HCT116 (cell line): ENCODE data around the gene SUN3. TPM values are rescaled to one million over a fixed set of nuclear protein-coding genes. Genes with fewer than 3 reads are reported as not detected.

Source experiments
- ATAC-seq: fragments of 200-7000 bp; cut with Tn5 transposase; 2 replicates; pipeline ENCODE4 v1.9.1; 2020; ENCODE audit warnings: mild to moderate bottlenecking, moderate library complexity
- BruUV-seq: library from RNA; stranded (reverse); fragments of 400-500 nt; replicated peaks from 2 replicates; lab custom pipeline; 2021; lab: Mats Ljungman, UMichigan
- CTCF ChIA-PET: fragments of 300-600 bp; sonication (Branson Sonifier 250); formaldehyde crosslinking; loops from one replicate; lab custom pipeline; 2021; ENCODE audit warnings: antibody characterized with exemption; lab: Charles Lee
- POLR2A ChIA-PET: fragments of 300-600, 350-600 bp; sonication (Branson Sonifier 250); formaldehyde crosslinking; loops from one replicate; lab custom pipeline; 2021; ENCODE audit warnings: antibody characterized with exemption; lab: Charles Lee
- RAD21 ChIA-PET, 2 experiments: fragments of 300-600 bp; sonication (Branson Sonifier 250); formaldehyde crosslinking; loops; one replicate each; lab custom pipeline; 2023; ENCODE audit warnings: low total read pairs in 2 of 2; ENCODE audit not compliant: uncharacterized antibody in 2 of 2, unreplicated experiment in 2 of 2, low non-redundant PET in 1 of 2; lab: Charles Lee
- DNase-seq: peaks from one replicate; pipeline ENCODE4 v3.0.0-alpha.2; 2010; ENCODE audit warnings: low read depth, low spot score
- H2AFZ ChIP-seq: fragments of 200-600 bp; shearing (Covaris generic), sonication (generic); 2 replicates; pipeline ENCODE4 v1.6.1; 2017; ENCODE audit warnings: low read depth, mixed run types, mixed read lengths, antibody characterized with exemption, low read length; ENCODE audit not compliant: poor library complexity, severe bottlenecking
- H3K27ac ChIP-seq: 2 replicates; pipeline ENCODE4 v1.5.1; 2012; ENCODE audit warnings: low read depth, low read length
- H3K27me3 ChIP-seq: fragments of 200-600 bp; sonication (generic); 2 replicates; pipeline ENCODE4 v1.6.1; 2016; ENCODE audit warnings: mixed run types, low read length, mixed read lengths; ENCODE audit not compliant: insufficient read depth
- H3K36me3 ChIP-seq, 2 experiments: fragments of 200-500 bp in 1 of 2; fragments of 200-600 bp in 1 of 2; sonication (Bioruptor generic) in 1 of 2; sonication (generic) in 1 of 2; 2 replicates each; pipeline versions ENCODE4 v1.5.1 to v1.6.1; 2014 to 2016; ENCODE audit warnings: low read length in 2 of 2, inconsistent platforms in 1 of 2, mixed read lengths in 1 of 2, mixed run types in 1 of 2; ENCODE audit not compliant: insufficient read depth in 2 of 2, control insufficient read depth in 1 of 2
- H3K4me1 ChIP-seq, 2 experiments: fragments of 200-600 bp in 1 of 2; sonication (generic) in 1 of 2; 2 replicates each; pipeline versions ENCODE4 v1.5.1 to v1.6.1; 2012 to 2017; ENCODE audit warnings: low read length in 2 of 2, inconsistent platforms in 1 of 2, mild to moderate bottlenecking in 1 of 2, mixed read lengths in 1 of 2, mixed run types in 1 of 2, moderate library complexity in 1 of 2; ENCODE audit not compliant: insufficient read depth in 2 of 2, control insufficient read depth in 1 of 2
- H3K4me2 ChIP-seq: fragments of 200-600 bp; sonication (generic); 2 replicates; pipeline ENCODE4 v1.6.1; 2017; ENCODE audit warnings: mixed run types, low read length, mixed read lengths
- H3K4me3 ChIP-seq, 2 experiments: fragments of 200-600 bp in 1 of 2; sonication (generic) in 1 of 2; replicated peaks in 1 of 2; 2 replicates each; pipeline ENCODE4 v1.5.1; 2011 to 2016; ENCODE audit warnings: low read length in 2 of 2, control low read depth in 1 of 2, low read depth in 1 of 2, mild to moderate bottlenecking in 1 of 2, mixed read lengths in 1 of 2, mixed run types in 1 of 2
- H3K79me2 ChIP-seq: fragments of 200-600 bp; sonication (generic); 2 replicates; pipeline ENCODE4 v1.6.1; 2017; ENCODE audit warnings: mild to moderate bottlenecking, mixed run types, low read length, moderate library complexity, mixed read lengths; ENCODE audit not compliant: insufficient read depth
- H3K9ac ChIP-seq: fragments of 200-600 bp; sonication (generic); 2 replicates; pipeline ENCODE4 v1.6.1; 2016; ENCODE audit warnings: low read length, mixed read lengths
- H3K9me2 ChIP-seq: fragments of 200-600 bp; sonication (generic), shearing (Covaris generic); 2 replicates; pipeline ENCODE4 v1.6.1; 2017; ENCODE audit warnings: mixed run types, mild to moderate bottlenecking, moderate library complexity; ENCODE audit not compliant: insufficient read depth
- H3K9me3 ChIP-seq, 2 experiments: fragments of 200-500 bp in 1 of 2; fragments of 200-600 bp in 1 of 2; sonication (Bioruptor generic) in 1 of 2; sonication (generic) in 1 of 2; 2 replicates each; pipeline ENCODE4 v1.6.1; 2014 to 2017; ENCODE audit warnings: low read length in 2 of 2, mixed read lengths in 2 of 2, inconsistent platforms in 1 of 2, low read depth in 1 of 2, mild to moderate bottlenecking in 1 of 2, mixed run types in 1 of 2, moderate library complexity in 1 of 2; ENCODE audit not compliant: control insufficient read depth in 1 of 2, insufficient read depth in 1 of 2
- H4K20me1 ChIP-seq: fragments of 200-600 bp; sonication (generic), shearing (Covaris generic); 2 replicates; pipeline ENCODE4 v1.6.1; 2017; ENCODE audit warnings: mixed run types, mild to moderate bottlenecking, moderate library complexity; ENCODE audit not compliant: insufficient read depth
- CEBPB ChIP-seq: IDR thresholded peaks from 2 replicates; pipeline ENCODE4 v1.6.1; 2012; ENCODE audit warnings: low read depth
- EZH2 ChIP-seq: fragments of 200-600 bp; sonication (generic); IDR thresholded peaks from 2 replicates; pipeline ENCODE4 v1.6.1; 2017; ENCODE audit warnings: antibody characterized with exemption, mixed run types
- MAX ChIP-seq: IDR thresholded peaks from 2 replicates; pipeline ENCODE4 v1.6.1; 2012
- POLR2A ChIP-seq: IDR thresholded peaks from 2 replicates; pipeline ENCODE4 v1.7.0; 2011; ENCODE audit warnings: borderline replicate concordance; ENCODE audit not compliant: insufficient read depth, insufficient read length; ENCODE audit errors: extremely low read depth
- POLR2AphosphoS5 ChIP-seq: IDR thresholded peaks from 2 replicates; pipeline ENCODE4 v1.6.1; 2011; ENCODE audit warnings: mild to moderate bottlenecking, low read depth, low read length, moderate library complexity
- SP1 ChIP-seq: IDR thresholded peaks from 2 replicates; pipeline ENCODE4 v1.6.1; 2012; ENCODE audit warnings: low read depth
- SRF ChIP-seq: IDR thresholded peaks from 2 replicates; pipeline ENCODE4 v1.6.1; 2012; ENCODE audit warnings: low read depth
- YY1 ChIP-seq: IDR thresholded peaks from 2 replicates; pipeline ENCODE4 v1.6.1; 2011; ENCODE audit warnings: low read length, low read depth, moderate library complexity, mild to moderate bottlenecking; ENCODE audit not compliant: insufficient replicate concordance; ENCODE audit errors: extremely low read depth
- ZFX ChIP-seq: fragments of 450-650 bp; IDR thresholded peaks from 2 replicates; pipeline ENCODE4 v1.6.1; 2017
- intact Hi-C: fragments of 100-400 bp; cut with micrococcal nuclease; formaldehyde crosslinking; loops from 2 replicates; pipeline ENCODE4 v1.10.0; 2022
- total RNA-seq: library from RNA; stranded (reverse); gene quantifications from one replicate; pipeline ENCODE4 v1.2.1, GENCODE V29; 2021; ENCODE audit not compliant: unreplicated experiment
- TF ChIP-seq, protein P1 (sequence below): IDR thresholded peaks from 2 replicates; pipeline ENCODE4 v1.6.1; 2012; ENCODE audit warnings: low read depth
- TF ChIP-seq, protein P2 (sequence below): IDR thresholded peaks from 2 replicates; pipeline ENCODE4 v1.6.1; 2012
- TF ChIP-seq, protein P3 (sequence below), 3 experiments: fragments of 200-600 bp in 1 of 3; sonication (generic) in 1 of 3; IDR thresholded peaks in 2 of 3; conservative IDR thresholded peaks in 1 of 3; 2 replicates each; pipeline ENCODE4 v1.5.1; 2012 to 2017; ENCODE audit warnings: low read depth in 2 of 3, low read length in 2 of 3, antibody characterized with exemption in 1 of 3, borderline replicate concordance in 1 of 3, control low read depth in 1 of 3, mild to moderate bottlenecking in 1 of 3, mixed read lengths in 1 of 3, mixed run types in 1 of 3, moderate library complexity in 1 of 3; ENCODE audit not compliant: insufficient read depth in 1 of 3

The SUN3 gene
- total RNA-seq, 1 experiment from 2014 or later = 4.5 TPM

- no peaks in the 10 kb centered on the region for H3K9me2 ChIP-seq
- intact Hi-C loops = no loop called here
- ChIA-PET CTCF (no interaction called here), RAD21 (no interaction called here)
- H3K79me2 ChIP-seq = peaks cover 5% of the 10 kb centered on the region; the same call in 1 of the 2 replicates
- peaks cover 4 to 7% of the 10 kb centered on the region in 2 experiments; a peak in 1 of 4 replicates for H3K36me3 ChIP-seq
- no peaks in the 10 kb centered on the region for H4K20me1 ChIP-seq
- no peak overlapping the region for H2AFZ ChIP-seq
- H3K4me3 ChIP-seq = no peak overlapping the region
- ATAC-seq = no peak
- no peaks in the 10 kb centered on the region for H3K27me3 ChIP-seq
- no peak for DNase-seq
- H3K4me2 ChIP-seq = no peak overlapping the region
- BruUV-seq = no TSS peak
- no peak for TF ChIP-seq YY1
- TF ChIP-seq, all 23 proteins: peak for 0
- POLR2A ChIA-PET = no interaction called here
- Histone ChIP-seq H3K9me3 (no peaks in the 10 kb centered on the region), H3K9ac (no peak overlapping the region), H3K27ac (no peak overlapping the region), H3K4me1 (no peaks in the 10 kb centered on the region)
These were observed 75.1 kb downstream of the SUN3 start for GRCh38 chr7:47953822-47954221.

GRCh38 chr7:47952224-47952623, 76.7 kb downstream of the SUN3 start:
- Histone ChIP-seq H3K4me3 (no peak overlapping the region), H3K4me2 (no peak overlapping the region), H3K27ac (no peak overlapping the region), H3K27me3 (no peaks in the 10 kb centered on the region), H3K79me2 (peaks cover 5% of the 10 kb centered on the region; the same call in 1 of the 2 replicates), H4K20me1 (no peaks in the 10 kb centered on the region), H3K9me2 (no peaks in the 10 kb centered on the region), H3K4me1 (no peaks in the 10 kb centered on the region), H3K36me3 (peaks cover 2 to 7% of the 10 kb centered on the region in 2 experiments; a peak in 1 of 4 replicates), H2AFZ (no peak overlapping the region), H3K9ac (no peak overlapping the region), H3K9me3 (no peaks in the 10 kb centered on the region)
- CTCF ChIA-PET = interaction anchor here (1.1 kb wide), 1 partner anchor 158 kb away, joined by 3 read pairs; no protein-coding TSS in a partner anchor
- ATAC-seq (peak; percentile 44; the same call in 1 of the 2 replicates), DNase-seq (no peak)
- RAD21 ChIA-PET = no interaction called here
- TF ChIP-seq CEBPB (no peak), YY1 (no peak), POLR2AphosphoS5 (no peak), ZFX (no peak), SRF (no peak), SP1 (no peak), POLR2A (no peak), MAX (no peak), EZH2 (no peak)
- TF ChIP-seq, protein P1, sequence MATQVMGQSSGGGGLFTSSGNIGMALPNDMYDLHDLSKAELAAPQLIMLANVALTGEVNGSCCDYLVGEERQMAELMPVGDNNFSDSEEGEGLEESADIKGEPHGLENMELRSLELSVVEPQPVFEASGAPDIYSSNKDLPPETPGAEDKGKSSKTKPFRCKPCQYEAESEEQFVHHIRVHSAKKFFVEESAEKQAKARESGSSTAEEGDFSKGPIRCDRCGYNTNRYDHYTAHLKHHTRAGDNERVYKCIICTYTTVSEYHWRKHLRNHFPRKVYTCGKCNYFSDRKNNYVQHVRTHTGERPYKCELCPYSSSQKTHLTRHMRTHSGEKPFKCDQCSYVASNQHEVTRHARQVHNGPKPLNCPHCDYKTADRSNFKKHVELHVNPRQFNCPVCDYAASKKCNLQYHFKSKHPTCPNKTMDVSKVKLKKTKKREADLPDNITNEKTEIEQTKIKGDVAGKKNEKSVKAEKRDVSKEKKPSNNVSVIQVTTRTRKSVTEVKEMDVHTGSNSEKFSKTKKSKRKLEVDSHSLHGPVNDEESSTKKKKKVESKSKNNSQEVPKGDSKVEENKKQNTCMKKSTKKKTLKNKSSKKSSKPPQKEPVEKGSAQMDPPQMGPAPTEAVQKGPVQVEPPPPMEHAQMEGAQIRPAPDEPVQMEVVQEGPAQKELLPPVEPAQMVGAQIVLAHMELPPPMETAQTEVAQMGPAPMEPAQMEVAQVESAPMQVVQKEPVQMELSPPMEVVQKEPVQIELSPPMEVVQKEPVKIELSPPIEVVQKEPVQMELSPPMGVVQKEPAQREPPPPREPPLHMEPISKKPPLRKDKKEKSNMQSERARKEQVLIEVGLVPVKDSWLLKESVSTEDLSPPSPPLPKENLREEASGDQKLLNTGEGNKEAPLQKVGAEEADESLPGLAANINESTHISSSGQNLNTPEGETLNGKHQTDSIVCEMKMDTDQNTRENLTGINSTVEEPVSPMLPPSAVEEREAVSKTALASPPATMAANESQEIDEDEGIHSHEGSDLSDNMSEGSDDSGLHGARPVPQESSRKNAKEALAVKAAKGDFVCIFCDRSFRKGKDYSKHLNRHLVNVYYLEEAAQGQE = no peak
- TF ChIP-seq, protein P2, sequence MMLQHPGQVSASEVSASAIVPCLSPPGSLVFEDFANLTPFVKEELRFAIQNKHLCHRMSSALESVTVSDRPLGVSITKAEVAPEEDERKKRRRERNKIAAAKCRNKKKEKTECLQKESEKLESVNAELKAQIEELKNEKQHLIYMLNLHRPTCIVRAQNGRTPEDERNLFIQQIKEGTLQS = no peak
- TF ChIP-seq, protein P3, sequence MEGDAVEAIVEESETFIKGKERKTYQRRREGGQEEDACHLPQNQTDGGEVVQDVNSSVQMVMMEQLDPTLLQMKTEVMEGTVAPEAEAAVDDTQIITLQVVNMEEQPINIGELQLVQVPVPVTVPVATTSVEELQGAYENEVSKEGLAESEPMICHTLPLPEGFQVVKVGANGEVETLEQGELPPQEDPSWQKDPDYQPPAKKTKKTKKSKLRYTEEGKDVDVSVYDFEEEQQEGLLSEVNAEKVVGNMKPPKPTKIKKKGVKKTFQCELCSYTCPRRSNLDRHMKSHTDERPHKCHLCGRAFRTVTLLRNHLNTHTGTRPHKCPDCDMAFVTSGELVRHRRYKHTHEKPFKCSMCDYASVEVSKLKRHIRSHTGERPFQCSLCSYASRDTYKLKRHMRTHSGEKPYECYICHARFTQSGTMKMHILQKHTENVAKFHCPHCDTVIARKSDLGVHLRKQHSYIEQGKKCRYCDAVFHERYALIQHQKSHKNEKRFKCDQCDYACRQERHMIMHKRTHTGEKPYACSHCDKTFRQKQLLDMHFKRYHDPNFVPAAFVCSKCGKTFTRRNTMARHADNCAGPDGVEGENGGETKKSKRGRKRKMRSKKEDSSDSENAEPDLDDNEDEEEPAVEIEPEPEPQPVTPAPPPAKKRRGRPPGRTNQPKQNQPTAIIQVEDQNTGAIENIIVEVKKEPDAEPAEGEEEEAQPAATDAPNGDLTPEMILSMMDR (IDR thresholded peaks at IDR 0.05 in 2 of 3, conservative IDR thresholded peaks at IDR 0.05 in 1 of 3; ENCODE audit: borderline replicate concordance in 1 of 3, insufficient read depth in 1 of 3, low read depth in 2 of 3, low read length in 2 of 3) = no peak
- TSS peak; percentile 16 for BruUV-seq
- POLR2A ChIA-PET = no interaction called here
- intact Hi-C loops = no loop called here
